ENCODE results near the gene ZNF532.

GRCh38 chr18:58870130-58870529 lies 5.5 kb downstream of the ZNF532 start:
- TF ChIP-seq, protein P1, sequence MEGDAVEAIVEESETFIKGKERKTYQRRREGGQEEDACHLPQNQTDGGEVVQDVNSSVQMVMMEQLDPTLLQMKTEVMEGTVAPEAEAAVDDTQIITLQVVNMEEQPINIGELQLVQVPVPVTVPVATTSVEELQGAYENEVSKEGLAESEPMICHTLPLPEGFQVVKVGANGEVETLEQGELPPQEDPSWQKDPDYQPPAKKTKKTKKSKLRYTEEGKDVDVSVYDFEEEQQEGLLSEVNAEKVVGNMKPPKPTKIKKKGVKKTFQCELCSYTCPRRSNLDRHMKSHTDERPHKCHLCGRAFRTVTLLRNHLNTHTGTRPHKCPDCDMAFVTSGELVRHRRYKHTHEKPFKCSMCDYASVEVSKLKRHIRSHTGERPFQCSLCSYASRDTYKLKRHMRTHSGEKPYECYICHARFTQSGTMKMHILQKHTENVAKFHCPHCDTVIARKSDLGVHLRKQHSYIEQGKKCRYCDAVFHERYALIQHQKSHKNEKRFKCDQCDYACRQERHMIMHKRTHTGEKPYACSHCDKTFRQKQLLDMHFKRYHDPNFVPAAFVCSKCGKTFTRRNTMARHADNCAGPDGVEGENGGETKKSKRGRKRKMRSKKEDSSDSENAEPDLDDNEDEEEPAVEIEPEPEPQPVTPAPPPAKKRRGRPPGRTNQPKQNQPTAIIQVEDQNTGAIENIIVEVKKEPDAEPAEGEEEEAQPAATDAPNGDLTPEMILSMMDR (conservative IDR thresholded peaks at IDR 0.05; ENCODE audit: low read length), result no peak
- no peak for TF ChIP-seq EZH2phosphoT487 (IDR thresholded peaks at IDR 0.05; ENCODE audit: borderline replicate concordance)
